GM19238 (cell line): ENCODE results near the gene WNT9A.

ENCODE experiments used
- DNase-seq: peaks from one replicate; pipeline ENCODE4 v3.0.0; 2011; ENCODE audit warnings: low spot score; ENCODE audit not compliant: insufficient read length

The WNT9A gene

DNA sequence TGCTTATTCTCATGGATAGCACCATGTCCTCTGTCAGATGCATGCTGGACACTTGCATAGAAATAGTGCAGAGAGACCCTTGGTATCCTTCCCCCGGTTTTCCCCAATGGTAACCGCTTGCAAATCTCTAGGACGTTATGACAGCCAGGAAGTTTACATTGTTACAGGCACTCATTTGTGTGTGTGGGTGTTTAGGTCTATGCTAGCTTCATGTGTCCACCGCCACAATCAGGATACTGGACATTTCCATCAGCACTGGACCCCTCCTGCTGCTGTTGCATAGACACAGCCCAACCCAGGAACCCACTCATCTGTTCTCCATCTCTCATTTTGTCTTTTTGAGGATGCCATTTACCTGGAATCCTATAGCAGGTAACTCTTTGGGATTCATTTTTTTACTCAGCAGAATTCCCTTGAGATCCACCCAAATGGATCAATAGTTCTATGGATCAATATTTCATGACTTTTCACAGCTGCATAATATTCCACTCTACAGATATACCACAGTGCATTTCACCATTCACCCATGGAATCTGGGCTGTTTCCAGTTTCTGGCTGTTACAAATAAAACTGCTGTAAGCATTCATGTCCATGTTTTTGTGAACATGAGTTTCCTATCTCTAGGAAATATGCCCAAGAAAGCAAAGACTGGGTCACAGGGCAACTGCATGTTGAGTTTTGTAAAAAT is 6.6 kb upstream of the WNT9A start:
- DNase-seq = no peak

DNA sequence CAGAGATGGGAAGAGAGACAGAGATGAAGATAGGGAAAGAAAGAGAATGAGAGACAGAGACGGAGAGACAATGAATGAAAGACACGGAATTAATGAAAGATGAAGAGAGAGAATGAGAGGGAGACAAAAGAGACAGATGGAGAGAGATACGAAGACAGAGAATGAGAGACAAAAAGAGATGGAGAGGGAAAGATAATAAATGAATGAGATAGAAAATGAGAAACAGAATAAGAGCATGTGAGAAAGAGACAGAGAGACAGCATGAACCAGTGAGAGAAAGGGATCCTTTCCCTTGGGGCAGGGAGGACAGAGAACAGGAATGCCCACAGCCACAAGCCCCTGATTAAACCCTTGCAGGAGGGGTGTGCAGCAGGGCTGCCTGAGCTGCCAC is 5.3 kb upstream of the WNT9A start:
- DNase-seq = no peak

DNA sequence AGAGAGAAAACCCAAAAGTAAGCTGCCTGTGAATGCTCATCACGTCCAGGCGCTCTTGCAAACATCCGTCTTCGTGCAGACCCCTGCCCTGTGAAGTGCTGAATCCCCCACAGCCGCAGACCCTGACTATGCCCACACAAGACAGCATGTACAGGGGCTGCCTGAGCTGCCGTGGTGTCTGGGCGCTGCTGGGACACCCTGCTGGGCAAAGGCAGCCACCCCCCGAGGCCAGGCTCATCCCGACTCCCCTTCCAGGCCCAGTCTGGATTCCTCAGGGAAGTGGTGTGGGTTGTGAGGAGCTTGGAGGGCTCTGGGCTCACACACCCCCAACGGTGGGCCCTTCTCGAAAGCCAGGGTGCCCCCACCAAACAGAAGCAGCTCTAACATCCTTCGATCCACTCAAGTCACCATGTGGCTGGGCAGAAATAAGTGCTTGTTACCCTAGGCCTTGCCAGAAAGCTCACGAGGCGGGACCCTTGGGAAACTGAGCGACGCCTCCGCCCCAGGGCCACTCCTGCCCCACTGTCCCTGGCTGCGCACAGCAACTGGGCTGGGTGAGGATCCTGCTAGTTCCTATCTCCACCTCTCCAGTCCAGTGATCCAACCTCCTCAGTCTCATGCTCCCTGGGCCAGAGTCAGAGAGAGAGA is 4.8 kb upstream of the WNT9A start:
- no peak for DNase-seq

DNA sequence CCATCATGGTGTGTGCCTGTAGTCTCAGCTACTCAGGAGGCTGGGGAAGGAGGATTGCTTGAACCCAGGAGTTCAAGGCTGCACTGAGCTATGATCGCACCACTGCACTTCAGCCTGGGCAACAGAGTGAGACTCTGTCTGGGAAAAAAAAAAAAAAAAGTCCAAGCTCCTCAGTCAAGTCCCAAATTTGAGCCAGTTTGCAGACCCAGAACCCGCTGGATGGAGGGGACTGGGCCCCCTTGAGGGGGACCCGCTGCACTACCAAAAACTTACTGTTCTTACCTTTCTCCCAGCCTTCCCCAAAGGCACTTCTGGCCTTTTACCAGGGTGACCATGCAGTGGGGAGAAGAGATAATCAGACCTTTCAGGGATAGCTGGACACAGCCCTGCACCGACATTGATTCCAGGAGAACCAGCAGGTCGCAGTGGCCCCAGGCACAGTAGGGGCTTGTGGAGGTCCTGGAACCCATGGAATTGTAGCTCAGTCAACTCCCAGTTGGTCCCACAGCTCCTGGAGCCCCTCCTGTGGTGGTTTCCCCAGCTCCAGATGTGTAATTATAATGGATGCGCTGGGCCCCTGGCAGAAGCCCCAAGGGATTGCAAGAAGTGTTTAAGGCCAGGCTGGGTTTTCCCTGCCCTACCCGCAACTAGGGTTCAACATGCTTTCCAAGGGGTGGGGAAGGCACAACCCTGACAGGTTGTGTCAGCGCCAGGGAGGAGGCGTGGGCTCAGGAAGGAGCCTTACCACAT is 4.1 kb upstream of the WNT9A start:
- DNase-seq = no peak

- DNase-seq = no peak
Measured at GRCh38 chr1:227950735-227951346, 3.1 kb upstream of the WNT9A start.

GRCh38 chr1:227949954-227950734 is 2.4 kb upstream of the WNT9A start:
- no peak for DNase-seq

- no peak for DNase-seq
Measured at GRCh38 chr1:227949341-227949921, 1.7 kb upstream of the WNT9A start.

- DNase-seq = no peak
Measured at GRCh38 chr1:227948493-227949260, 945 bp upstream of the WNT9A start.

DNA sequence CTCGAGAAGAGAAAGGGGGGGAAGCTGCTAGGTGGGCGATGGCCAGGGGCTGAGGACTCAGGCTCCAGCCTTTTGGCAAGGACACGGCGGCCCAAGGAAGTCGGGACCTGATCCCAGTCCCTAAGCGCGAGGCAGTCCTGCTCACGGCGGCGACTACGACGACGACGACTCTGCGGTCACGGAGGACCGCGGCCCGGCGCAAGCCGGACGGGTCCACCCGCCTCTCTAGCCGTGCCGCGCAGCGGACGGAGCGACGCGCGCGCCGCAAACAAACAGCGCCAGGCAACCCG is 401 bp downstream of the WNT9A start:
- DNase-seq = no peak

DNA sequence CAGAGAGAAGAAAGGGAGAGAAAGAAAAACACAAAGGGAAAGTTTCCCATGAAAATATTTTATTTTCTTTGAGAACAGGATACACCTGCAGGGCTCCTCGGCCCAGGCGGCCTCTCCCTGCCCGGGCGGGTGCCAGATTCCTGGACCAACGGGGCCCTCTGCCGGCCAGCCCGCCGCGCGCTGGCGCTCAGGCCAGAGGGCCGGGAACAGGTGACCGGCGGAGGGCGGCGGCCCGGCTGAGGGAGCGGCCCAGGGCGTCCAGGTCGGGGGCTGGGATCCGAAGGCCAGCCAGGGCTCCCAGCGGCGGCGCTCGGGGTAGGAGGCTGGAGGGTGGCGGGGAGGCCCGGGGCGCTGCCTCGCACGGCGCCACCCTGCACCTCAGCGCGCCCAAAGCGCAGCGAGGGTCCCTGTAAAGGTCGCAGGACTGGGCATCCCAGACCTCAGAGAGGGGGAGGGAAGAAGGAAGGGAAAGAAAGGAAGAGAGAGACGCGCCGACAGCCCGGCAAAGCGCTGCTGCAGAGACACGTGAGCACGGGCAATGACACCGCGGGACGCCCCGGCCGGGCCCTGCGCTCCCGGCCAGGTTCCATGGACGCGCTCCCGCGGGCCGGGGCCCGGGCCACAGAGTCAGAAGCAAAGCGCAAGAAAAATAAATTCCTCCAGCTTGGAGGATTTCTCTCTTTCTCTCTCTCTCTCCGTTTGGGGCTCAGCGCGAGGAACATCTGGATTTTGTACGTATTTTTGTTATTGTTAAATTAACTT is 927 bp downstream of the WNT9A start:
- DNase-seq = peak; percentile 63

GRCh38 chr1:227945891-227946623 is 1.7 kb downstream of the WNT9A start:
- DNase-seq = no peak

- DNase-seq = no peak
Measured at GRCh38 chr1:227944931-227945890, 2.5 kb downstream of the WNT9A start.

DNA sequence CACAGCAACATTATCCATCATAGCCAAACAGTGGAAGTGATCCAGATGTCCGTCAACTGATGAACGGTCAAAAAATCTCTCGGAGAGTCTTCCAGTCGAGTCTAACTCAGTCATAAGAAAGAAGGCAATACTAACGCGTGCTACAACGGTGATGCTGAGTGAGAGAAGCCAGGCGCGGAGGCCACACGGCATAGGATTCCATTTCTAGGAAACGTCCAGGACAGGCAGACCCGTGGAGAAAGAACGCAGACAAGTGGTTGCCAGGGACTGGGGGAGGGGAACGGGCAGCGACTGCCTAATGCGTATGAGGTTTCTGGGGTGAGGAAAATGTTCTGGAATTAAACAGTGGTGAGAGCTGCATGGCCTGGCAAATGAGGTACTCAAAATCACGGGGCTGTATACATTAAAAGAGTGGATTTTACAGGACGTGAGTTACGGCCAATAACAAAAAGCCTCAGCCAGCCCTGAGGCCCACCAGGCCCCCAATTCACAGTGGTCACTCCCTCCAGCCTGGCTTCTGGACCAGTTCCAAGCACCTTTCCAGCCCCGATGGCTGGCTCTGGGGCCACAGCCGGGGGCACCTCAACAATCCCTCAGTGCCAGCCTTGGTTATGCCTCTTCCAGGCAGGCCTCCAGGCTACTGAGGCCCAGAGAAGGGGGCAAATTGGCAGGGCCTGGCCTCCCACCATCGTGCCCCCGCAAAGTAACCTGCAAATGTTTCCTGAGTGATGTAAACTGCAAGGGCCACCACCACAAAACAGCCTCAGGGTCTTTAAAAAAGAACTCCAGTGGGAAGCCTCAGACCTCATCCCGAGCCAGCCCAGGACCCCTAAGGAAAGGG is 3.4 kb downstream of the WNT9A start:
- DNase-seq = no peak

DNA sequence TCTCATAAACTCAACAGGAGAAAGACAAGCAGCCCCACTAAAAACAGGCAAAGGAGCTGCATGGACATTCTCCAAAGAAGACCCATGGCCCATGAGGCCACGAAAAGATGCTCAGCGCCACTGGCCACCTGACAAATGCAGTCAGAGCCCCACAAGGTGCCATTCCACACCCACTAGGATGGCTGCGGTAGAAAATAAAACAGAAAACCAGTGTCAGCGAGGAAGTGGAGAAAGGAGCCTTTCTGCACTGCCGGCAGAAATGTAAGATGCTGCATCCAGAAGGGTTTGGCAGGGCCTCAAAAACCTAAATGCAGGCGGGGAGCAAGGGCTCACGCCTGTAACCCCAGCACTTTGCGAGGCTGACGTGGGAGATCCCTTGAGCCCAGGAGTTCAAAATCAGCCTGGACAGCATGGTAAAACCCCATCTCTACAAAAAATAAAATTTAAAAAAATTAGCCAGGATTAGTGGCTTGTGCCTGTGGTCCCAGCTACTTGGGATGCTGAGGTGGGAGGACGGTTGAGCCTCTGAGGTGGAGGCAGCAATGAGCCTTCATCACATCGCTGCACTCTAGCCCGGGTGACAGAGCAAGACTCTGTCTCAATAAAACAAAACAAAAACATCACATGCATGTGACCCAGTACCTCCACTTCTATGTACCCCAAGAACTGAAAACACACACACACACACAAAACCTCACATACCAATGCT is 4.2 kb downstream of the WNT9A start:
- DNase-seq = no peak

DNA sequence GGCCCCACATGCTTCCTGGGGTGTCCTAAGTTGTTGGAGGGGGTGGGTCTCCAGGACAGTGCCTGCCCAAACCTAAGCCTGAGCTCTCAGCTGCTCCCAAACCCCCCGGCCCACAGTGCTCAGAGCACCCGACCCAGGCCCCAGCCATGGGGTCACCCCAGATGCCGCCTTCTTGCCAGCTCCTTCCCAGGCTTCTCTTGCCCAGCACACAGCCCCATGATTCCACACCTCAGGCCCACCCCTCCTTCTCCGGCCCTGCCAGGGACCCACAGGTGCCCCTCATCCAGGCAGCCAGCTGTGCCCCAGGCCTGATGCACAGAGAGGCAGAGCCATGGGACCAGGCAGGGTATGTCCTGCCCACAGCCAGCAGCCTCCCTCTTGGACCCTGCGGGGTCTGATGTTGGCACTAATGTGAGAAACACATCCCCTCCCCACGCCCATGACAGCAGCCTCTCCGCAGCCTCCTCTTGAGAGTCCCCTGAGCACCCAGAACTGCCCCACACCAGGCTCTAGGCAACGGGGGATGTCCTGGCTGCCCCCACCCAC is 4.9 kb downstream of the WNT9A start:
- no peak for DNase-seq
